HG03025 (cell line): ENCODE measurements around the gene PHOSPHO2.

ENCODE experiments used
- ATAC-seq: cut with Tn5 transposase; IDR thresholded peaks from one replicate; pipeline ENCODE4 v1.9.1; 2021; ENCODE audit warnings: mild to moderate bottlenecking, moderate library complexity; ENCODE audit not compliant: unreplicated experiment, low FRiP score

Gene PHOSPHO2

DNA sequence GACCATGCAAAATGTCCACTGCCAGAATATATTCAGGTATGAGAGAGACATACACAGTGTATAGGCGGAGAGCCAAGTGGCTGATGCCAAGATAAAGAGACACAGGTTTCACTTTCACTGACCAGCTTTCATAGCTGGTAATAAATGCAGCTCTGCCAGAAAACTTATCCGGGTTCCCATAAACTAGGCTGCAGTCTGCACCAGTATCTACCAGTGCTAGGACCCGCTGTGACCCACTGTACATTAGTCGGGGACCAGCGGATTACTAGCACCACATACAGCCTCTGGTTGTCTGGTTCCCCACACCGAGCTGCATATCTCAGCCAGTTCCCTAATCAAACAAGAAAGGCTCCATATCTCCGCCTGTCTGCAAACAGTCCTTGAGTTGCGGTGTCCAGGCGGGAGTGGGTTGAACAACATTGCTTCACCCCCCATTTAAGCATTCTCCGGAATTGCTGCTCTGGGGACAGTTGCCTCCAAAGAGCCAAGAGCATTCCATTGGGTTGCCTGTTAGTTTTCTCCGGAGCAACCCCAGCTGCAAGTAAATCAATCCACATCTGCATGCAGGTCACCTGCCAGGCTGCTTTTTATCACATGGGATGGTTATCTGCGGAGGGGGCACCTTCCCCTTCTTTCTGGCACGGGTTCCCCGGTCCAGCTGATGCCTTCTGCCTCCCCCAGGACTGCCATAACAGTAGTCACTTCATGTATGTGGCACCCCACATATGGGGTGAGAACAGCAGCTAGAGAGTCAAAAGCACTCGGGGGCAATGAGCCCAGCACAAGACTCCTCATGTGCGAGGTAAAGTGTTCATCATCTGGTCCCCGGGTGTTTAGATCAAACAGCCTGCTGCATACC is 21.3 kb downstream of the PHOSPHO2 start:
- no peak for ATAC-seq

DNA sequence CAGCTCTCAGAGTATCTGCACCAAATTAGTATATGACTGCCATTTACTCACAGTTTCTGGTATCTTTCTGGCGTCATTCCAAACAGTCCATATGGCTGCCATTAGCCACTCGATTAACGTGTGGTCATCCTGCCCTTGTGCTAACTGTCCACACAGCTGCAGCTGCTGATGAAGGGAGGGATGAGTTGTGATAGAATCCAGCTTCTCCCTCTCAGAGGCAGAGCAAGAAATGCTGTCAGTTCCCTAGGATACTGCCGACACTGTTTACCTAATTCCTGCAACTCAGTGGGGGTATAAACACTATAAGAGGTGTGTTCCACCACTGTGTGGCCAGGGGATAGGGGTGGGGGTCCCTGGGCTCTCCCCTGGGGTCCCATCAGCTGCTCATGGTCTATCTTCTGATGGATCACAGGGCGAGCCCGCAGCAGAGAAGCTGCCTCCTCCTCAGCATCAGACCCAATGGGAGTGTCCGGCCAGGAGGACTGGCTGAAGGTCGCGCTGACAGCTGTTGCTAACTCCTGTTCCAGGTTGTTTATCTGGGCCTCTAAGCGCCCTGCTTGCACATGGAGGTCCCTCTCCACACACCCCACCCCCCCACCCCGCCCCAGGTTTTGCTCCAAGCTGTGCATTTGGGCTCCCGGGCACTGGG is 22.1 kb downstream of the PHOSPHO2 start:
- no peak for ATAC-seq

DNA sequence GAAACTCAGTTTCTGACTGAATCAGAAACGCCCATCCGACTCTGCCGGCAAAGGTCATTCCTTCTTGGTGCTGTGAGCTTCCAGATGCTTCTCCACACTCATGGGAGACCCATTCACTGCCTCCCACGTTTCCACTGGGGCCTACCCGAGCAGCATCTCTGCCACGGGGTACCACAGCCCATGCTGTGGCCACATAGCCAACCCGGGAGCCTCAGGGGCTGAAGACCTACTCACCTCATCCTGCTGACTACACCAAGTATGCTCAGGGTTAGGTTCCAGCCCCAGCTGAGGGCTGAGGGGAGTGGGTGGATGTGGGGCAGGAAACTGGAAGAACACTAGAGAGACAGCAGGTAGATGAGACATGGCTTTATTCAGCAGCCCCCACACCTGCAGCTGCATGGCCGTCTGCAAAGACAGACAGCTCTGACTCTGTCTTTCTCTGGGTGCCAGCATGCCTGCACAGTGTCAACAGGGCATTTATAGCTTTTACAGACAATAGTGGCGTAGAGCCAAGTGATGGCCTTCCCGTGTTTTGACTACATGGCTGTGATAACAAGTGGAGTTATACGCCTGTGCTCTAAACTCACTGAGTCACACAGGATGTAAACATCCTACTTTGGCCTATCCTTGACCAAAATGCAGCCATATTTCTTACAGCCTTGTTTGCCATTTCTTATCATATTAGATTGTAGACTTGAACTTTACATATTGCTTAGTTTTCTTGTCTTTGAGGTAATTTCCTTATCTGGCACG is 22.8 kb downstream of the PHOSPHO2 start:
- ATAC-seq = no peak

DNA sequence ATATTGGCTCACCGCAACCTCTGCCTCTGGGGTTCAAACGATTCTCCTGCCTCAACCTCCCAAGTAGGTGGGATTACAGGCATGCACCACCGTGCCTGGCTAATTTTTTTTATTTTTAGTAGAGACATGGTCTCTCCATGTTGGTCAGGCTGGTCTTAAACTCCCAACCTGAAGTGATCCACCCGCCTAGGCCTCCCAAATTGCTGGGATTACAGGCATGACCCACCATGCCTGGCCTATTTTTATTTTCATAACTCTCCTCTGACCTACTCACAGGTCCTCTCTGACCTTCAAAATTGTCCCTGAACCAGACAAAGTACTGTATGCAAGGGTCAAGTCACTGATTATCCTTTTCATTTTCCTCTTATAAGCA is 23.4 kb downstream of the PHOSPHO2 start:
- ATAC-seq = no peak

DNA sequence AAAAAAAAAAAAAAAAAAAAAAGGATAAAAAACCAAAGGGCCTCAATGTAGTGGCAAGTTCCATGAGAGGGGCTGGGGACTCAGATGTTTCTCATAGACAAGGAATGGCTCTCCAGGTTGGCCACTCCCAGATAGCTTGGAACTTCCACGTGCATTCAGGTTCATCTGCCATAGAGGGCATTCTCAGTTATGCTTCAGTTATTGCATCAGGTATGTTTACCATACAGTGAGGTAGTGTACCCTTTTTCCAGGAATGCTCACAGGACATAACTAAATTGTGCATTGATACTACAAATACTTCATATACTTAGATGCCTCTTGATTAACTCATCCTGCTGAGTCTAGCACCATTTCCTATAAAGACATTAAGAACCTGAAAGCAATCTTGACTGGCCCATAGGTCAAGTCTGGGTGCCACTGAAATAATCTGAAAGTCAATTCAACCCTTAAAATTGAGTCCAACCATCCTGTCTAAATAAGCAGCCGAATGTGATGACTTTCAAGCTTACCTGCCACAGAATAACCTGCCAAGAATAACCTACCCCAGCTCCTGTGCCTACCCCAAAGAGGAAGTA is 24.7 kb downstream of the PHOSPHO2 start:
- ATAC-seq = no peak

DNA sequence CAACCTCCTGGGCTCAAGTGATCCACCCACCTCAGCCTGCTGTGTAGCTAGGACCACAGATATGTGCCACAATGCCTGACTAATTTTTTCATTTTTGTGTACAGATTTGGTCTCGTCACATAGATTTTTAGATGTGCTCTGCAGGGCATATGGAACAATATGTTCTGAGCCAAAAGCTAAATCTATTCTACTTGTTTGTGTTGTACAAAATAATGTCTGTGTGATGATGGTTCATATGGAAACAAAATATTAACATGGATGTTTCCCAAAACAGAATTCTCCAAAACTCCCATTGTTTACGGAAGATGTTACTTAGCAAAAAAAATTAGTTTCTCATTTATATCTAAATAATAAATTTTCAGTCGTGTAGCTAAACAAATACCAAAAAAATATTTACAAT is 26.7 kb downstream of the PHOSPHO2 start:
- no peak for ATAC-seq

DNA sequence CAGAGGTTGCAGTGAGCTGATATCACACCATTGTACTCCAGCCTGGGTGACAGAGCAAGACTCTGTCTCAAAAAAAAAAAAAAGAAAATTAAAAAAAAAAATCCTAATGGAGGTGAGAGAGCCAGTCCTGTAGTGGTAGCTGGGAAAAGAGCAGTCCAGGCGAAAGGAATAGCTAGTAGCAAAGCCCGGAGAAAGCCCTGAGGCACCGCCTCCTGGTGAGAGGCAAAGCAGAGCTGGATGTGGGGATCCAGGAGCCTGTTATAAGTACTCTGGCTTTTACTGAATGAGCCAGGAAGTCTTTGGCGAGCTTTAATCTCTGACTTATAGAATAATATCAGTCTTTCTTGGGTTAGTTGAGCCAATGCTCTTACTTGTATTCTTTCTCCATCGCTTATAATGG is 32.8 kb downstream of the PHOSPHO2 start:
- ATAC-seq = no peak

DNA sequence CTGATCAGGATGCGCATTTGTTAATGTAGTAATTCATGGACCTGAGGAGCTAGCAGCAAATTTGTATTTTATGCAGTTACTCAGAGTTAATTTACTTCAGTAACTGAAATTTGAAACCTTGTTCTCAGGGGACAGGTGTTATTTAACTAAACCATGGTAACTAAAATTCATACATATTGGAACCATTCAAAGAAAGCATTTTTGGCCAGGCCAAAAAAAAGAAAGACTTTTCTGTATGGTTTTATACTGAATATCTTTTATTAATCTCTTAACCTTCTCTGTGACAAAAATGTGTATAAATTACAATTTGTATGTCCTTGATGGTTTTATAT is 35.0 kb downstream of the PHOSPHO2 start:
- ATAC-seq = no peak

DNA sequence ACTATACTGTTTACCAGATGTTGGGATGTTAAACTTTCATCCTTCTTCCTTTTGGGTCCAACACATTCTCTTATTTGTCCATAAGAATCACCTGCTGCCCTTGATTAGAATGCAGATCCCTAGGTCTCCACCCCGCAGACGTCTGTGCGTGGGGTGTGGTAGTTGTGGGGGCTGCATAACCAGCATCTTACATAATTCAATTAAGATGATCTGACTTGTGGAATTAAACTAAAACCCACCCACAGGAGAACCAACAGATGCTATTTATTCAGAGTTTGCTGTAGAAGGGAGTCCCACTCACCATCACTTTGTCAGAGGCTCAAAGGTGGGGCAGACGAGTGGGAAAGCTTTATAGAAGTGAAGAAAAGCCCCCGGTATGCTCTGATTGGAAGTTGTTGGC is 37.8 kb downstream of the PHOSPHO2 start:
- no peak for ATAC-seq

DNA sequence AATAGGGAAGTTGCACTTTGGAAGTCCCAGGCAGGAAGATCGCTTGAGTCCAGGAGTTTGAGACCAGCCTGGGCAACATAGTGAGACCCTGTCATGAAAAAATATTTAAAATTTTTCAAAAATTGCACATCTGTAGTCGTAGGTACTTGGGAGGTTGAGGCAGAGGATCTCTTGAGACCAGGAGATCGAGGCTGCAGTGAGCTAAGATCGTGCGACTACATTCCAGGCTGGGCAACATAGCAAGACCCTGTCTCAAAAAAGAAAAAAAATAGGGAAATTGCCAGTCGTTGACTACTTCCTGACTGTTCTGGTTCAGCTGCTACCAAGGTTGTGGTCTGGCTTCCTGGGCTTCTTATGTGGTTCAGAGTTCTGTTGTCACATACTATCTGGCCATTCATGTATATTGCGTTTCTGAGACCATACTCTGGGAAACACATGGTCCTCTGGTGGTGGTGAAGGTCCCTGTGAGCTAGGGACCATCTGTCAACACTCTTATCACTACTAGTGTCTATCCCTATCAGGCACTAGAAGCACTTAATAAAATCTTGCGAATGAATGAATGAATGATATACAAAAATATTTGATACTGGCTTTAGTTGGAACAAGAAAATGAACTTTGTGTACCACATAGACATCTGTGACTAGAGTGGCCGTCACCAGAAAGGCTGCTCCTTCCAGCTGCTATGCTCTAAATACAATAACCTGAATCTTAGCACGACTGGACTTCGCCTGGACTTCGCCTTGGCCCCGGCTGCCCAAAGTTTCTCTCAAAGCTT is 38.5 kb downstream of the PHOSPHO2 start:
- peak; percentile 8 for ATAC-seq

DNA sequence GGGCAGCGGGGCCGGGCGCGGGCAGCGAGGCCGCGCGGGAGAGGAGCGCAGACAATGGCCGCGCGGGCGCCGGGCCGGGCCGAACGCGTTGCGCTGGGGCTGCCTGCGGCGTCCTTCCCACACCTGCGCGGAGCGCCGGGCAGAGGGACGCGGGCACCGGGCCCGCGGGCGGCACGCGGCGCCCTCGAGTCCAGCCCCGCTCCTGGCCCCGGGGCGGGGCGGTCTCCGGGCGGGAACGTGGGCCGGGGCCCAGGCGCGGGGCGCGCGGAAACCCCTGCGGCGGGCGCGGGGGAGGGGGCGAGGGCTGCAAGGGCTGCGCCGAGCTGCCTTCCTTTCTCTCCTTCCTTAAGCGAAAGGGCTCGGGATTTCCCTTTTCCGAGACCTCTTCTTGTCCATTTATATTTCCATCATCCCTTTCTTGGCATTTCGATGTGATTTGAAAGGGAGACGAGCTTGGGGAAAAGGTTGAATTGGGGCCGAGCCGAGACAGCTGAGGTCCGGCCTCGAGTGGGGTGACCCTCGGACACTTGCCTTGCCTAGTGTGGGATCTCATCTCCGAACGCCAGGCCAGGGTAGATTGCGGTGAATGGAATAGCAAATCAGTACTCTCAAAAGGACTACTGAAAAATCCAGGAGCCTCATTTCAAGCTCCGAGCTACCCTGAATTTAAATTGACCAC is 40.0 kb downstream of the PHOSPHO2 start:
- peak; percentile 39 for ATAC-seq

DNA sequence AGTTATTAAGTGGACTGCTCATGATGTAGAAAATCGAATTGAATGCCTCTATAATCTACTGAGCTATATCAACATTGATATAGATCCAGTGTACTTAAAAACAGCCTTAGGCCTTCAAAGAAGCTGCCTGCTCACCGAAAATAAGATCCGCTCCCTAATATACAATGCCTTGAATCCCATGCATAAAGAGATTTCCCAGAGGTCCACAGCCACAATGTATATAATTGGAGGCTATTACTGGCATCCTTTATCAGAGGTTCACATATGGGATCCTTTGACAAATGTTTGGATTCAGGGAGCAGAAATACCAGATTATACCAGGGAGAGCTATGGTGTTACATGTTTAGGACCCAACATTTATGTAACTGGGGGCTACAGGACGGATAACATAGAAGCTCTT is 41.4 kb downstream of the PHOSPHO2 start:
- ATAC-seq = no peak

DNA sequence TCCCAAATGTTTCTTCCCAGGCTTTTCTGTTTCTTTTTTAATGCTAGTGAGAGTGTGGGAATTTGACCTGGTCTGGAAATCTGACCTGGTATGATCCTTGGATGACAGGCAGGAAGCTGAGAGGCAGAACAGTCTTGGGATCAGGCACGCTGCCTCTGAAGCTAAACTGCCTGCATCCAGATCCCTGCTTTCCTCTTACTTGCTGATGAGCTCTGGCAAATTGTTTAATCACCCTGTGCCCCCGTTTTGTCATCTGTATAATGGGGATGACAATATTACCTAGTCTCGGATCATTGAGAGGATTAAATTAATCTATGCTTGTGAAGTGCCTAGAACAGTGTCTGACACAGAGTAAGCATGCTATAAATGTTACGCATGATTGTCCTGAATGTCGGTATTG is 42.6 kb downstream of the PHOSPHO2 start:
- ATAC-seq = no peak

DNA sequence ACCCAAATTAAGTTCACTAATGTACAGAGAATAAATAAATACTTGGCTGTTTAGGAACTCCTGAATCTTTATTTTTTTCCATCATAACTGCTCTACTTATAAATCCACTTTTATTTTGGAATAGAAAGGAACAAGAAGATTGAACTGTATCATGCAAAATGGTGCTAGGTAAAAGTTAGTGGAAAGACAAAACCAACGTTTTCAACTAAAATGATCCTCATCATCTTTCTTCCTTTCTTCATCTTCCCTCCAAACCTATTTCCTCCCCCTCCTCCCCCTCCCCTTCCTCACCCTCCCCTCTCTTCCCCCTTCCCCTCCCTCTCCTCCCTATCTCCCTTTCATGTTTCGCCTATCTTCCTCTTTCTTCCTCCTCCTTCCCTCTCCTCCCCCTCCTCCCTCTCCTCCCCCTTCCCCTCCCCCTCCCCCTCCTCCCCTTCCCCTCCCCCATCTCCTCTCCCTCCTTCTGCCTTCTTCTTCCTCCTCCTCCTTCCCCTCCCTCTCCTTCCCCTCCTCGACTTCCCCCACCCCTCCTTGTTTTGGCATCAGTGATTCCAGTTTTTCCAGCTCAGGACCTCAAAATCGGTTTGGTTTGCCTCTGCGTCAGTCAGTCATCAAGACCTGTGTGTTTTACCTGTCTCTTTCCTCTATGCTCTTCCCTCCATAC is 44.4 kb downstream of the PHOSPHO2 start:
- ATAC-seq = no peak

DNA sequence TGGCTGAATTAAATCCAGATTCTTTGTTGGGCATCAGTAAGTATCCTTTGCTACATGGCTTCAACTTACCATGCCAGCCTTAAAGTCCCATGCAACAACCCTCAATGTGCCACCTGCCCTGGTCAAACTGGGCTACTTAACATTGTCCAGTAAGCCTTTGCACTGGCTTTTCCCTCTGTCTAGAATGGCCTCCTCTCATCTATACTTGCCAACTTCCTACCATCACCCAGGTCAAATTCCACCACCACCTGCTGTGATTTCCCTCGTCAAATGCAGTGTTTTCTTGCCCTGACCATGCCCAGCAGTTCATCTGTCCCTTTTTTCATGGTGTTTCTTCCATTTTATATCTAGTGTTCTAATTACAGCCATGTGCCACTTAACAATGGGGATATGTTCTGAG is 45.1 kb downstream of the PHOSPHO2 start:
- no peak for ATAC-seq

DNA sequence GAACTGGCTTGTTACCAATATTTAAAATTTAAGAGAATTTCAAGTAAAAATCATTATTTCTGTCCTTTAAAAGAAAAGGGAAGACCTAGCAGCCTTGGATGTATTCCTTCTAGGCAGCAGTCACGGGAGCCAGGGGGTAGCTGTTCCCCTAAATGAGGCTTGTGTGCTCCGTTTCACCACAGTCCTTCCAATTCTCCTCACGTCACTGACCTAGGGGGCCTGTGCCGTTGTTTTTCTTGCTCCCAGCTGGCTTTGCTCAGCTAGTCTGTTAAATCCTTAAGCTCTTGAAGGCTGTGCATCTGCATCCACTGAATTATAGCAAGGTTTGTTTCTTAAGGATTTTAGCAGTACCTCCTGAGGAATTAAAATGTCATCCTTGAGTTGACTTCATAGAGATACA is 49.3 kb downstream of the PHOSPHO2 start:
- ATAC-seq = no peak

DNA sequence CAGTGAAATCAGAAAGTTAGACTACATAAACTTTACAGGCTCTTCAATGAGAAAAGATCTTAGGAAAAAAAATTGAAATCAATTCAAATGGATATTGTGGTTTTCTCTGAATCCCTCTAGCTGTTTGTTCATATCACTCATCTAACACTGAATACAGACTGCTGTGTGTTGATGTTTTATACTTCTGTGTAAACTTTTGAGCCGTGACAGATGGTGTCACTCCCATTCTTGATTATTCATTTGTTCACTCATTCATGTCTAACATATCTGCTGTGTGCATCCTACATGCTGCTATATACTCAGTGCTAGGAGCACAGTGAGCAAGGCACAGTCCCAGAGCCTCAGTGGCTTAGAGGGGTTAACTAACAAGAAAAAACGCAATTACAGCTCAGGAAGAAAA is 52.0 kb downstream of the PHOSPHO2 start:
- no peak for ATAC-seq

DNA sequence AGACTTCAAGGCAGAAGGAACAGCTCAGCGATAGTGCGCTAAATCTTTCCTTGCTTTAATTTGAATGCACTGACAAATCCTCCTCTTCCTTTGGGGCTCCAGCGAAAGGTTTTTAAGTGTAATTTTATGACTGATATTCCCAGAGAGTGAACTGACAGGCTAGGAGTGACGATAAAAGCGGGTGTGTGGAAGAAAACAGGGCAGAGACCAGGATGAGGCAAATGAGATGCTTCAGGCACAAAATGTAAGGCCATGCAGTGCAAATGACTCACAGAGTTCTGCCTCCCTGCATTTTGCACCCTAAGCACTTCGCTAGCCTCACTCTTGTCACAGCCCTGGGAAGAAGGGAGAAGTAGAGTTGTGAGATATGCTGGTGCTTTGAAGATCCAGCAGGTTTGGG is 54.0 kb downstream of the PHOSPHO2 start:
- ATAC-seq = no peak
